ENCODE data around the gene IL17RE.

The IL17RE gene

DNA sequence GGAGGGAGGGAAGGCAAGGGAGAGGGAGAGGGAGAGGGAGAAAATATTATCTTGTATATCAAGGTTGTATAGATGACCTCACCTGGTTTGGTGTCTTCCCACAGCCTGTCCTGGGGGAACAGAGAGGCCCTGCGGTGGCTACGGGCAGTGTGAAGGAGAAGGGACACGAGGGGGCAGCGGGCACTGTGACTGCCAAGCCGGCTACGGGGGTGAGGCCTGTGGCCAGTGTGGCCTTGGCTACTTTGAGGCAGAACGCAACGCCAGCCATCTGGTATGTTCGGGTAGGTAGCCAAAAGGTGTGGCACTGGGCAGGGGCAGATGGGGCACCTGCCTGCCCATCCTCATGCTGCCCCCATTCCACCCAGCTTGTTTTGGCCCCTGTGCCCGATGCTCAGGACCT, 38.1 kb downstream of the IL17RE start:
- ChIA-PET POLR2A (no interaction called here), CTCF (no interaction called here)
- DNase-seq (ENCODE audit: low read depth, low spot score): no peak
- no peak for TF ChIP-seq CTCF (IDR thresholded peaks at IDR 0.05; ENCODE audit: insufficient read depth, low read length, missing control alignments)
- no peak overlapping the region for H3K4me3 ChIP-seq (ENCODE audit: low read depth, low read length)

GRCh38 chr3:9942164-9942563, 39.5 kb downstream of the IL17RE start:
- H3K4me3 ChIP-seq (ENCODE audit: low read depth, low read length): no peak overlapping the region
- POLR2A ChIA-PET: no interaction called here
- CTCF ChIA-PET: interaction anchor here (1.2 to 3.9 kb wide), 3 partner anchors 9 to 51 kb away, joined by 3 to 33 read pairs (median 3); partner anchors contain the start of gene CRELD1
- TF ChIP-seq CTCF (IDR thresholded peaks at IDR 0.05; ENCODE audit: insufficient read depth, low read length, missing control alignments): no peak
- DNase-seq (ENCODE audit: low read depth, low spot score): no peak

DNA sequence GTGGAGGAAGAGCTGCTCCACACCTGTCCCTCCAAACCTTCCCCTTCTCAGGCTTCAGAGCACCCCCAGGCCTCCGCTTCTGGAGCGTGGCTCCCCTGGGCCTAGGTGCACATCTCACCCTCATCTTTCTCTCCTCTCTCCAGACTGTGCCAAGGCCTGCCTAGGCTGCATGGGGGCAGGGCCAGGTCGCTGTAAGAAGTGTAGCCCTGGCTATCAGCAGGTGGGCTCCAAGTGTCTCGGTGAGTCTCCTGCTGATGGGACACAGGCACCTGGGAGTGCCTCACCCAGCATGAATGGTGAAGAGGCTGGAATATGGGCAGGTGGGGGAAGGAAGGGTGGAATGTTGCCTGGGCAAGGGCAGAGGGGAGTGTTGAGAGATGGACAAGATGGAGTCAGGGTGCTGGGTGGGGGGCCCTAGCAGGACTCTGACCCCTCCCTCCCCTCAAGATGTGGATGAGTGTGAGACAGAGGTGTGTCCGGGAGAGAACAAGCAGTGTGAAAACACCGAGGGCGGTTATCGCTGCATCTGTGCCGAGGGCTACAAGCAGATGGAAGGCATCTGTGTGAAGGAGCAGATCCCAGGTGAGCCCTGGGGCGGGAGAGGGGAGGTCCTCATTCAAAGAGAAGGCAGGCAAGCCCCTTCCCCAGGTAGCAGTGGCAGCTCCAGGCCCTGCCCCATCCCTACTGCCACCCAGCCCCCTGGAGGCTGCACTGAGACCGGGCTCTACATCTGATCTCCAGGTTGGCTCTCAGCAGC, 40.5 kb downstream of the IL17RE start:
- ChIA-PET POLR2A (no interaction called here), CTCF (interaction anchor here (3.9 kb wide), 1 partner anchor 10 kb away, joined by 33 read pairs; the partner anchor contains the start of gene CRELD1)
- TF ChIP-seq CTCF (IDR thresholded peaks at IDR 0.05; ENCODE audit: insufficient read depth, low read length, missing control alignments): no peak
- DNase-seq (ENCODE audit: low read depth, low spot score): no peak
- H3K4me3 ChIP-seq (ENCODE audit: low read depth, low read length): no peak overlapping the region

GRCh38 chr3:9944271-9944670, 41.6 kb downstream of the IL17RE start:
- no peak overlapping the region for H3K4me3 ChIP-seq (ENCODE audit: low read depth, low read length)
- POLR2A ChIA-PET: no interaction called here
- CTCF ChIA-PET: interaction anchor here (3.9 kb wide), 1 partner anchor 11 kb away, joined by 33 read pairs; the partner anchor contains the start of gene CRELD1
- no peak for DNase-seq (ENCODE audit: low read depth, low spot score)
- no peak for TF ChIP-seq CTCF (IDR thresholded peaks at IDR 0.05; ENCODE audit: insufficient read depth, low read length, missing control alignments)

- POLR2A ChIA-PET: interaction anchor here (1.7 kb wide), 1 partner anchor 12 kb away, joined by 22 read pairs; the partner anchor contains the start of gene CRELD1
- CTCF ChIA-PET: interaction anchor here (1.5 to 5.3 kb wide), 12 partner anchors 12 to 276 kb away, joined by 4 to 84 read pairs (median 8); partner anchors contain the start of genes CRELD1 and RPUSD3
- H3K4me3 ChIP-seq (ENCODE audit: low read depth, low read length): no peak overlapping the region
- no peak for TF ChIP-seq CTCF (IDR thresholded peaks at IDR 0.05; ENCODE audit: insufficient read depth, low read length, missing control alignments)
- no peak for DNase-seq (ENCODE audit: low read depth, low spot score)
These were observed 42.7 kb downstream of the IL17RE start for GRCh38 chr3:9945358-9945757.

Measured in AG04449 (cell line).